Mononuclear cell (primary cell): Measurements from ENCODE around the gene SLCO4C1. TPM values are rescaled to one million over a fixed set of nuclear protein-coding genes. Genes with fewer than 3 reads are reported as not detected.

ENCODE experiments used
- H3K27me3 ChIP-seq: 2 replicates; pipeline ENCODE4 v1.6.0; 2011; ENCODE audit warnings: low read length, control low read depth; ENCODE audit not compliant: insufficient read depth
- H3K4me1 ChIP-seq: 2 replicates; pipeline ENCODE4 v1.5.1; 2011; ENCODE audit warnings: mild to moderate bottlenecking, low read length, control low read depth; ENCODE audit not compliant: insufficient read depth
- H3K4me3 ChIP-seq: 2 replicates; pipeline ENCODE4 v1.5.1; 2011; ENCODE audit warnings: mild to moderate bottlenecking, low read length, moderate library complexity
- H3K9me3 ChIP-seq: 2 replicates; pipeline ENCODE4 v1.5.1; 2011; ENCODE audit warnings: low read depth, mild to moderate bottlenecking, control low read depth, low read length
- total RNA-seq: library from RNA; depleted of rRNA; stranded (reverse); fragments of >200 nt; gene quantifications from one replicate; pipeline ENCODE4 v1.2.3, GENCODE V29; 2012

The SLCO4C1 gene
- total RNA-seq, 1 donor, result 1.9 TPM

GRCh38 chr5:102288630-102289029 is 7.5 kb downstream of the SLCO4C1 start:
- H3K4me1 ChIP-seq, result peaks cover 35% of the 10 kb centered on the region
- H3K27me3 ChIP-seq, result no peaks in the 10 kb centered on the region
- no peaks in the 10 kb centered on the region for H3K9me3 ChIP-seq
- H3K4me3 ChIP-seq, result no peak overlapping the region

GRCh38 chr5:102286476-102286875 is 9.6 kb downstream of the SLCO4C1 start:
- Histone ChIP-seq H3K9me3 (no peaks in the 10 kb centered on the region), H3K27me3 (no peaks in the 10 kb centered on the region), H3K4me1 (peaks cover 36% of the 10 kb centered on the region), H3K4me3 (no peak overlapping the region)

- Histone ChIP-seq H3K9me3 (no peaks in the 10 kb centered on the region), H3K4me1 (peaks cover 34% of the 10 kb centered on the region), H3K27me3 (no peaks in the 10 kb centered on the region), H3K4me3 (no peak overlapping the region)
Measured at GRCh38 chr5:102283102-102283797, 12.8 kb downstream of the SLCO4C1 start.

GRCh38 chr5:102279711-102280110 is 16.4 kb downstream of the SLCO4C1 start:
- H3K4me3 ChIP-seq, result no peak overlapping the region
- H3K4me1 ChIP-seq, result peaks cover 40% of the 10 kb centered on the region
- H3K27me3 ChIP-seq, result no peaks in the 10 kb centered on the region
- H3K9me3 ChIP-seq, result no peaks in the 10 kb centered on the region

- no peak overlapping the region for H3K4me3 ChIP-seq
- H3K4me1 ChIP-seq, result peaks cover 31% of the 10 kb centered on the region
- H3K27me3 ChIP-seq, result no peaks in the 10 kb centered on the region
- no peaks in the 10 kb centered on the region for H3K9me3 ChIP-seq
Measured at GRCh38 chr5:102278231-102278630, 17.9 kb downstream of the SLCO4C1 start.

GRCh38 chr5:102277144-102277543 is 18.9 kb downstream of the SLCO4C1 start:
- no peaks in the 10 kb centered on the region for H3K9me3 ChIP-seq
- no peak overlapping the region for H3K4me3 ChIP-seq
- H3K4me1 ChIP-seq, result peaks cover 31% of the 10 kb centered on the region
- no peaks in the 10 kb centered on the region for H3K27me3 ChIP-seq

GRCh38 chr5:102271759-102272158 is 24.3 kb downstream of the SLCO4C1 start:
- Histone ChIP-seq H3K4me1 (peaks cover 15% of the 10 kb centered on the region), H3K27me3 (no peaks in the 10 kb centered on the region), H3K4me3 (no peak overlapping the region), H3K9me3 (peaks cover 23% of the 10 kb centered on the region)

GRCh38 chr5:102270036-102270435 is 26.0 kb downstream of the SLCO4C1 start:
- Histone ChIP-seq H3K4me3 (no peak overlapping the region), H3K9me3 (peaks cover 23% of the 10 kb centered on the region), H3K4me1 (peaks cover 5% of the 10 kb centered on the region), H3K27me3 (no peaks in the 10 kb centered on the region)

- Histone ChIP-seq H3K27me3 (no peaks in the 10 kb centered on the region), H3K4me1 (no peaks in the 10 kb centered on the region), H3K9me3 (no peaks in the 10 kb centered on the region), H3K4me3 (no peak overlapping the region)
Measured at GRCh38 chr5:102262688-102263087, 33.4 kb downstream of the SLCO4C1 start.

- Histone ChIP-seq H3K27me3 (no peaks in the 10 kb centered on the region), H3K4me1 (no peaks in the 10 kb centered on the region)
Measured at GRCh38 chr5:102249381-102249780, 46.7 kb downstream of the SLCO4C1 start.

GRCh38 chr5:102243213-102243612 is 52.9 kb downstream of the SLCO4C1 start:
- no peaks in the 10 kb centered on the region for H3K27me3 ChIP-seq
- H3K4me1 ChIP-seq, result no peaks in the 10 kb centered on the region
- no peaks in the 10 kb centered on the region for H3K9me3 ChIP-seq
- no peak overlapping the region for H3K4me3 ChIP-seq

More at GRCh38 chr5:102249381-102249780, 46.7 kb downstream of the SLCO4C1 start:
- Histone ChIP-seq H3K4me3 (no peak overlapping the region), H3K9me3 (no peaks in the 10 kb centered on the region)

GRCh38 chr5:102241809-102242421 is 54.2 kb downstream of the SLCO4C1 start:
- no peak overlapping the region for H3K4me3 ChIP-seq
- H3K4me1 ChIP-seq, result no peaks in the 10 kb centered on the region
- no peaks in the 10 kb centered on the region for H3K27me3 ChIP-seq
- H3K9me3 ChIP-seq, result no peaks in the 10 kb centered on the region

GRCh38 chr5:102231693-102232619 is 64.1 kb downstream of the SLCO4C1 start:
- H3K4me3 ChIP-seq, result no peak overlapping the region
- H3K4me1 ChIP-seq, result peaks cover 10% of the 10 kb centered on the region
- no peaks in the 10 kb centered on the region for H3K9me3 ChIP-seq
- H3K27me3 ChIP-seq, result no peaks in the 10 kb centered on the region

GRCh38 chr5:102229685-102230084 is 66.4 kb downstream of the SLCO4C1 start:
- peaks cover 10% of the 10 kb centered on the region for H3K4me1 ChIP-seq
- H3K4me3 ChIP-seq, result no peak overlapping the region
- H3K27me3 ChIP-seq, result no peaks in the 10 kb centered on the region
- H3K9me3 ChIP-seq, result no peaks in the 10 kb centered on the region

GRCh38 chr5:102226321-102226720 is 69.8 kb downstream of the SLCO4C1 start:
- H3K4me1 ChIP-seq, result peaks cover 10% of the 10 kb centered on the region
- H3K9me3 ChIP-seq, result peaks cover 6% of the 10 kb centered on the region
- H3K27me3 ChIP-seq, result no peaks in the 10 kb centered on the region
- H3K4me3 ChIP-seq, result no peak overlapping the region
